ENCODE measurements around the gene LAMA3. TPM values are rescaled to one million over a fixed set of nuclear protein-coding genes. Genes with fewer than 3 reads are reported as not detected.
A peak's percentile ranks its signal among the peaks of the same experiment; 100 is the strongest.

Gene LAMA3
- 8.1 TPM for total RNA-seq (2021; ENCODE audit: unreplicated experiment)
- 1.2 TPM for polyA plus RNA-seq (2012; ENCODE audit: insufficient read length)
- percentile 45 among the genes with signal in this experiment for Bru-seq, nascent RNA
- percentile 45 among the genes with signal in this experiment for BruChase-seq, experiment 1, labeled RNA remaining after a 2-hour chase
- BruChase-seq, experiment 2, labeled RNA remaining after a 6-hour chase = percentile 44 among the genes with signal in this experiment
- long read RNA-seq, partial matches to known transcripts = 3 of 7 reads
- long read RNA-seq, other reads (novel, unspliced or antisense) = 3 of 7 reads

- H3K27ac ChIP-seq (ENCODE audit: low read length) = no peak within 1 kb of the TSS; the same call in 1 of the 2 replicates
- H3K27me3 ChIP-seq (ENCODE audit: control insufficient read depth, insufficient read depth, low read length) = peaks cover 10% of the 10 kb centered on the region
- DNase-seq (ENCODE audit: low read depth, low spot score) = no peak
- no peaks in the 10 kb centered on the region for H3K36me3 ChIP-seq (ENCODE audit: control insufficient read depth, insufficient read depth, low read length)
- intact Hi-C loops (cut with micrococcal nuclease; ENCODE audit: unreplicated experiment) = no loop called here
- no peaks in the 10 kb centered on the region for H3K9me3 ChIP-seq (ENCODE audit: control insufficient read depth, insufficient read depth, low read depth, low read length)
- peak; percentile 59 for TF ChIP-seq CTCF (IDR thresholded peaks at IDR 0.05)
- no peak for TF ChIP-seq REST (IDR thresholded peaks at IDR 0.05; ENCODE audit: insufficient read depth in 1 of 2, low read depth in 2 of 2, low read length in 1 of 2)
- no peak for TF ChIP-seq POLR2AphosphoS5 (IDR thresholded peaks at IDR 0.05; ENCODE audit: low read depth, low read length)
- 0 out of 2 replicates have a peak, but pooled peaks have one; percentile 17 for TF ChIP-seq TCF7L2 (IDR thresholded peaks at IDR 0.05; ENCODE audit: low read depth, low read length)
- peak within 1 kb of the TSS; percentile 50 to 69 for H3K4me3 ChIP-seq (ENCODE audit: low read depth in 2 of 2, low read length in 2 of 2)
- CTCF ChIA-PET = interaction anchor here (0.6 kb wide), 1 partner anchor 552 kb away, joined by 5 read pairs; no protein-coding TSS in a partner anchor
- POLR2A ChIA-PET = no interaction called here
- in situ Hi-C loops (cut with HindIII; ENCODE audit: low pct_unique_long_range_greater_than_20kb, low sequenced_read_pairs) = no loop called here
- ATAC-seq = peak; percentile 91
- H3K4me1 ChIP-seq (ENCODE audit: control insufficient read depth, insufficient read depth, low read length) = peaks cover 8% of the 10 kb centered on the region
- BruUV-seq (replicated peaks) = no TSS peak
Observed at GRCh38 chr18:23689031-23689615, at the start of gene LAMA3. Gene LAMA3, plus strand, starts transcription at chr18:23689453. Its CDS starts 231 bp downstream, at chr18:23689684.

- POLR2A ChIA-PET = no interaction called here
- intact Hi-C loops (cut with micrococcal nuclease; ENCODE audit: unreplicated experiment) (no loop called here), in situ Hi-C loops (cut with HindIII; ENCODE audit: low pct_unique_long_range_greater_than_20kb, low sequenced_read_pairs) (no loop called here)
- no TSS peak for BruUV-seq (replicated peaks)
- CTCF ChIA-PET = interaction anchor here (0.7 kb wide), 1 partner anchor 535 kb away, joined by 5 read pairs; no protein-coding TSS in a partner anchor
- H3K9me3 ChIP-seq (ENCODE audit: control insufficient read depth, insufficient read depth, low read depth, low read length) = no peaks in the 10 kb centered on the region
- H3K27me3 ChIP-seq (ENCODE audit: control insufficient read depth, insufficient read depth, low read length) = no peaks in the 10 kb centered on the region; the same call in 1 of the 2 replicates
- ATAC-seq (no peak), DNase-seq (ENCODE audit: low read depth, low spot score) (no peak)
- H3K27ac ChIP-seq (ENCODE audit: low read length) = no peak overlapping the region
- no peak overlapping the region for H3K4me3 ChIP-seq (ENCODE audit: low read depth in 2 of 2, low read length in 2 of 2)
- no peaks in the 10 kb centered on the region for H3K36me3 ChIP-seq (ENCODE audit: control insufficient read depth, insufficient read depth, low read length)
- no peaks in the 10 kb centered on the region for H3K4me1 ChIP-seq (ENCODE audit: control insufficient read depth, insufficient read depth, low read length)
- TF ChIP-seq TCF7L2 (IDR thresholded peaks at IDR 0.05; ENCODE audit: low read depth, low read length) (no peak), REST (IDR thresholded peaks at IDR 0.05; ENCODE audit: insufficient read depth in 1 of 2, low read depth in 2 of 2, low read length in 1 of 2) (no peak), CTCF (IDR thresholded peaks at IDR 0.05) (no peak), SIN3A (IDR thresholded peaks at IDR 0.05; ENCODE audit: borderline replicate concordance, insufficient read depth, low read depth, low read length) (no peak)
Observed at GRCh38 chr18:23640052-23640451, 49.2 kb upstream of the LAMA3 start.

All from Panc1 (cell line).